Lower leg skin (tissue), 4 donors: ENCODE data around the gene ACTR3. TPM values are rescaled to one million over a fixed set of nuclear protein-coding genes. Genes with fewer than 3 reads are reported as not detected.

Source experiments
- DNase-seq, 2 donors: peaks; one replicate each; pipeline ENCODE4 v3.0.0-alpha.2; 2019; ENCODE audit warnings: low spot score in 2 of 2
- H3K4me3 ChIP-seq: fragments of 200-600 bp; sonication (generic); 2 replicates; pipeline ENCODE4 v1.5.1; 2017; ENCODE audit warnings: mild to moderate bottlenecking, low read depth; ENCODE audit not compliant: poor library complexity, severe bottlenecking
- CTCF ChIP-seq, 3 donors: fragments of 450-650 bp; IDR thresholded peaks; one replicate each; pipeline ENCODE4 v1.5.1; 2016; ENCODE audit warnings: antibody characterized with exemption in 3 of 3, mild to moderate bottlenecking in 3 of 3, moderate library complexity in 2 of 3
- POLR2A ChIP-seq, 2 donors: fragments of 450-650 bp; IDR thresholded peaks; one replicate each; pipeline ENCODE4 v1.6.1; 2016 to 2017; ENCODE audit warnings: antibody characterized with exemption in 2 of 2, mild to moderate bottlenecking in 1 of 2, moderate library complexity in 1 of 2
- WGBS, 2 donors: methylation state at CpG; one replicate each; pipeline ENCODE4 v1.1.5; 2018; 5-methylcytosine and 5-hydroxymethylcytosine counted together
- intact Hi-C: fragments of 100-400 bp; cut with DNase I; formaldehyde crosslinking; loops from one replicate; pipeline ENCODE4 v1.15.0; 2023; ENCODE audit warnings: low total_unique reads
- total RNA-seq, 4 donors: library from RNA; depleted of rRNA; stranded (reverse); fragments of >200 nt; gene quantifications; one replicate each; pipeline ENCODE4 v1.1.0, GENCODE V29; 2016

The ACTR3 gene
- total RNA-seq, 4 donors from 2014 or later, result 92.5 to 154 (median 115) TPM

- 93 to 94% methylated on average over 5 of the region's 5 CpGs for WGBS, 2 donors
- TF ChIP-seq CTCF (IDR thresholded peaks at IDR 0.05) (no peak), POLR2A (IDR thresholded peaks at IDR 0.05) (no peak)
- H3K4me3 ChIP-seq, result no peak overlapping the region
- intact Hi-C loops, result no loop called here
- no peak for DNase-seq
These were observed 71.1 kb downstream of the ACTR3 start for GRCh38 chr2:113961000-113961399.

GRCh38 chr2:113962692-113963480 lies 73.0 kb downstream of the ACTR3 start:
- TF ChIP-seq CTCF (IDR thresholded peaks at IDR 0.05) (no peak), POLR2A (IDR thresholded peaks at IDR 0.05) (no peak)
- WGBS, 2 donors, result 79 to 91% methylated on average over 4 of the region's 4 CpGs

GRCh38 chr2:113963965-113964364 lies 74.1 kb downstream of the ACTR3 start:
- WGBS, 2 donors, result 42 to 57% methylated on average over 3 of the region's 3 CpGs
- intact Hi-C loops, result no loop called here

More at GRCh38 chr2:113962692-113963480, 73.0 kb downstream of the ACTR3 start:
- intact Hi-C loops, result no loop called here
- no peak overlapping the region for H3K4me3 ChIP-seq
- no peak for DNase-seq

GRCh38 chr2:113964436-113964835 lies 74.5 kb downstream of the ACTR3 start:
- DNase-seq, result no peak
- no peak overlapping the region for H3K4me3 ChIP-seq
- intact Hi-C loops, result no loop called here
- 87 to 88% methylated on average over 5 of the region's 5 CpGs for WGBS, 2 donors
- TF ChIP-seq POLR2A (IDR thresholded peaks at IDR 0.05) (no peak), CTCF (IDR thresholded peaks at IDR 0.05) (no peak)

More at GRCh38 chr2:113963965-113964364, 74.1 kb downstream of the ACTR3 start:
- TF ChIP-seq POLR2A (IDR thresholded peaks at IDR 0.05) (no peak), CTCF (IDR thresholded peaks at IDR 0.05) (no peak)
- DNase-seq, result no peak
- H3K4me3 ChIP-seq, result no peak overlapping the region

GRCh38 chr2:113965228-113965627 lies 75.3 kb downstream of the ACTR3 start:
- WGBS, 2 donors, result 91 to 93% methylated on average over 5 of the region's 5 CpGs
- H3K4me3 ChIP-seq, result no peak overlapping the region
- intact Hi-C loops, result no loop called here
- TF ChIP-seq POLR2A (IDR thresholded peaks at IDR 0.05), result no peak
- TF ChIP-seq CTCF (IDR thresholded peaks at IDR 0.05), result no peak
- DNase-seq, result no peak
